Right atrium auricular region (tissue), 2 donors: Measurements from ENCODE around the gene NKX6-2. TPM values are rescaled to one million over a fixed set of nuclear protein-coding genes. Genes with fewer than 3 reads are reported as not detected.

Experiments
- DNase-seq: peaks from one replicate; pipeline ENCODE4 v3.0.0-alpha.2; 2019; ENCODE audit warnings: low spot score
- H3K27ac ChIP-seq, 2 donors: fragments of 200-600 bp; sonication (generic); 1 replicate in 1 of 2; 2 replicates in 1 of 2; pipeline ENCODE4 v1.5.1; 2016 to 2019
- H3K27me3 ChIP-seq, 2 donors: fragments of 200-600 bp; sonication (generic); one replicate each; pipeline versions ENCODE4 v1.5.1 to v1.6.0; 2017 to 2019
- H3K36me3 ChIP-seq: fragments of 200-600 bp; sonication (generic); one replicate; pipeline ENCODE4 v1.5.1; 2016
- H3K4me1 ChIP-seq, 2 donors: fragments of 200-600 bp; sonication (generic); one replicate each; pipeline versions ENCODE4 v1.5.1 to v1.6.0; 2017 to 2019
- H3K4me3 ChIP-seq, 2 donors: fragments of 200-600 bp; sonication (generic); 1 replicate in 1 of 2; 2 replicates in 1 of 2; pipeline ENCODE4 v1.5.1; 2017 to 2019; ENCODE audit warnings: mild to moderate bottlenecking in 1 of 2, moderate library complexity in 1 of 2
- H3K9me3 ChIP-seq, 2 donors: fragments of 200-600 bp; sonication (generic); one replicate each; pipeline ENCODE4 v1.5.1; 2019
- total RNA-seq, 2 donors: library from RNA; depleted of rRNA; stranded (reverse); fragments of >200 nt; gene quantifications; one replicate each; pipeline ENCODE4 v1.1.0, GENCODE V29; 2016
- TF ChIP-seq, protein P1 (sequence below), 2 donors: fragments of 200-600 bp; sonication (generic); IDR thresholded peaks; one replicate each; pipeline ENCODE4 v1.5.1; 2019; ENCODE audit warnings: antibody characterized with exemption in 2 of 2

Gene NKX6-2
- total RNA-seq, 2 donors from 2014 or later = not detected

DNA sequence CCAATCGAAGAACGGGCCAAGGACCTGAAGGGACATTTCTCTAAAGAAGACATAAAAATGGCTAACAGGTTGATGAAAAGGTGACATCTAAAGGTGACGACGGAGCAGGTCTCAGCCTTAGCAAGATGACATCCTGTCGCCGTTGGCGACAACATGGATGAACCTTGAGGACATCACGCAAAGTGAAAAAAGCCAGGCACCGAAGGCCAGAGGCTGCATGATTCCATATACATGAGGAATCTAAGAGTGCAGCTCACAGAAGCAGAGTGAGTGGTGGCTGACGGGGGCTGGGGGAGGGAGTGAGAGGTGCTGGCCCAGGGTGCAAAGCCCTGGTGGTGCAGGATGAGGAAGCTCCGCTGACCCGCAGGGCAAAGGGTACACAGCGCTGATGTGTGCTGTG lies 34.1 kb upstream of the NKX6-2 start:
- Histone ChIP-seq H3K36me3 (no peaks in the 10 kb centered on the region), H3K4me3 (no peak overlapping the region)
- DNase-seq = no peak

GRCh38 chr10:132817701-132818211 lies 31.8 kb upstream of the NKX6-2 start:
- Histone ChIP-seq H3K36me3 (no peaks in the 10 kb centered on the region), H3K27ac (no peak overlapping the region), H3K9me3 (no peaks in the 10 kb centered on the region), H3K4me3 (no peak overlapping the region), H3K27me3 (no peaks in the 10 kb centered on the region), H3K4me1 (no peaks in the 10 kb centered on the region)
- TF ChIP-seq, protein P1, sequence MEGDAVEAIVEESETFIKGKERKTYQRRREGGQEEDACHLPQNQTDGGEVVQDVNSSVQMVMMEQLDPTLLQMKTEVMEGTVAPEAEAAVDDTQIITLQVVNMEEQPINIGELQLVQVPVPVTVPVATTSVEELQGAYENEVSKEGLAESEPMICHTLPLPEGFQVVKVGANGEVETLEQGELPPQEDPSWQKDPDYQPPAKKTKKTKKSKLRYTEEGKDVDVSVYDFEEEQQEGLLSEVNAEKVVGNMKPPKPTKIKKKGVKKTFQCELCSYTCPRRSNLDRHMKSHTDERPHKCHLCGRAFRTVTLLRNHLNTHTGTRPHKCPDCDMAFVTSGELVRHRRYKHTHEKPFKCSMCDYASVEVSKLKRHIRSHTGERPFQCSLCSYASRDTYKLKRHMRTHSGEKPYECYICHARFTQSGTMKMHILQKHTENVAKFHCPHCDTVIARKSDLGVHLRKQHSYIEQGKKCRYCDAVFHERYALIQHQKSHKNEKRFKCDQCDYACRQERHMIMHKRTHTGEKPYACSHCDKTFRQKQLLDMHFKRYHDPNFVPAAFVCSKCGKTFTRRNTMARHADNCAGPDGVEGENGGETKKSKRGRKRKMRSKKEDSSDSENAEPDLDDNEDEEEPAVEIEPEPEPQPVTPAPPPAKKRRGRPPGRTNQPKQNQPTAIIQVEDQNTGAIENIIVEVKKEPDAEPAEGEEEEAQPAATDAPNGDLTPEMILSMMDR (IDR thresholded peaks at IDR 0.05) = no peak
- DNase-seq = no peak

More for the DNA sequence above, 34.1 kb upstream of the NKX6-2 start:
- Histone ChIP-seq H3K9me3 (no peaks in the 10 kb centered on the region), H3K27me3 (no peaks in the 10 kb centered on the region), H3K4me1 (no peaks in the 10 kb centered on the region), H3K27ac (no peak overlapping the region)
- TF ChIP-seq, protein P1 (IDR thresholded peaks at IDR 0.05) = no peak

GRCh38 chr10:132816718-132817117 lies 30.8 kb upstream of the NKX6-2 start:
- no peak overlapping the region for H3K27ac ChIP-seq
- no peaks in the 10 kb centered on the region for H3K4me1 ChIP-seq
- TF ChIP-seq, protein P1 (IDR thresholded peaks at IDR 0.05) = no peak
- no peaks in the 10 kb centered on the region for H3K27me3 ChIP-seq
- H3K4me3 ChIP-seq = no peak overlapping the region
- no peak for DNase-seq
- no peaks in the 10 kb centered on the region for H3K36me3 ChIP-seq
- H3K9me3 ChIP-seq = no peaks in the 10 kb centered on the region

DNA sequence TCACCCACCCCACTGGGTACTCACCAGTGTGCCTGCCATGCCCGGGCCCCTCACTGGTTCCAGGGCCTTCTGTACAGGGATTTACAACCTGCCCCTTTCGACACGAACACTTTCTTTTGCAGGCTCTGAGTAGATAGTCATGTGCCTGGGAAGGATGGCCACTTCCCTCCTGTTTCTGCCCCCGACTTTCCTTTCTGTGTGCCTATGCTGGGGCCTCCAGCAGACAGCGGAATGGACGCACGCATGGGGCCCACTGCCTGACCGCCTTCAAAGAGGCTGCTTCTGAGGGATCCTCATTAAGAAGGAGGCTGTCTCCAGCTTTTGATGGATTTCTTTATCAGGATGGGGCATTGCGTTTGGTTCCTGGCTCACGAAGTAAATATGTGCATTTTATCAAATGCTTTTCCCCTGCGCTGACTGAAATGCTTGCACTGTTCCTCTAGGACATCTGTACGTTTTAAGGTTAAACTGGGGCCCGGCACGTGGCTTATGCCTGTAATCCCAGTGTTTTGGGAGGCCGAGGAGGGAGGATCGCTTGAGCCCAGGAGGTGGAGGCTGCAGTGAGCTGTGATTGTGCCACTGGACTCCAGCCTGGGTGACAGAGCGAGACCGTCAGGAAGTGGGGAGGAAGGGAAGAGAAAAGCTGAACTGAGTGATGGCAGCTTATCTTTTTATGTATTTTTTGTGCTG lies 29.4 kb upstream of the NKX6-2 start:
- no peak overlapping the region for H3K27ac ChIP-seq
- TF ChIP-seq, protein P1 (IDR thresholded peaks at IDR 0.05) = no peak
- no peaks in the 10 kb centered on the region for H3K27me3 ChIP-seq
- H3K36me3 ChIP-seq = no peaks in the 10 kb centered on the region
- DNase-seq = no peak
- no peak overlapping the region for H3K4me3 ChIP-seq
- H3K4me1 ChIP-seq = no peaks in the 10 kb centered on the region
- H3K9me3 ChIP-seq = no peaks in the 10 kb centered on the region

- Histone ChIP-seq H3K27me3 (no peaks in the 10 kb centered on the region), H3K36me3 (no peaks in the 10 kb centered on the region), H3K4me1 (no peaks in the 10 kb centered on the region), H3K27ac (no peak overlapping the region), H3K4me3 (no peak overlapping the region), H3K9me3 (no peaks in the 10 kb centered on the region)
- TF ChIP-seq, protein P1 (IDR thresholded peaks at IDR 0.05) = no peak
- no peak for DNase-seq
Observed at GRCh38 chr10:132814469-132814856, 28.5 kb upstream of the NKX6-2 start.
